A549 treated with AZD9567 at 1 μM for 4 hours (cell line): ENCODE data around the gene FMO1. TPM values are rescaled to one million over a fixed set of nuclear protein-coding genes. Genes with fewer than 3 reads are reported as not detected.

Source experiments
- total RNA-seq: library from RNA; stranded (reverse); fragments of 200-300 nt; extraction: Qiagen RNA extraction; gene quantifications from 5 replicates; pipeline ENCODE4 v1.2.3, GENCODE V29; 2022; ENCODE audit not compliant: insufficient read depth

FMO1 gene, protein sequence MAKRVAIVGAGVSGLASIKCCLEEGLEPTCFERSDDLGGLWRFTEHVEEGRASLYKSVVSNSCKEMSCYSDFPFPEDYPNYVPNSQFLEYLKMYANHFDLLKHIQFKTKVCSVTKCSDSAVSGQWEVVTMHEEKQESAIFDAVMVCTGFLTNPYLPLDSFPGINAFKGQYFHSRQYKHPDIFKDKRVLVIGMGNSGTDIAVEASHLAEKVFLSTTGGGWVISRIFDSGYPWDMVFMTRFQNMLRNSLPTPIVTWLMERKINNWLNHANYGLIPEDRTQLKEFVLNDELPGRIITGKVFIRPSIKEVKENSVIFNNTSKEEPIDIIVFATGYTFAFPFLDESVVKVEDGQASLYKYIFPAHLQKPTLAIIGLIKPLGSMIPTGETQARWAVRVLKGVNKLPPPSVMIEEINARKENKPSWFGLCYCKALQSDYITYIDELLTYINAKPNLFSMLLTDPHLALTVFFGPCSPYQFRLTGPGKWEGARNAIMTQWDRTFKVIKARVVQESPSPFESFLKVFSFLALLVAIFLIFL
- total RNA-seq: not detected in 5 replicates

DNA sequence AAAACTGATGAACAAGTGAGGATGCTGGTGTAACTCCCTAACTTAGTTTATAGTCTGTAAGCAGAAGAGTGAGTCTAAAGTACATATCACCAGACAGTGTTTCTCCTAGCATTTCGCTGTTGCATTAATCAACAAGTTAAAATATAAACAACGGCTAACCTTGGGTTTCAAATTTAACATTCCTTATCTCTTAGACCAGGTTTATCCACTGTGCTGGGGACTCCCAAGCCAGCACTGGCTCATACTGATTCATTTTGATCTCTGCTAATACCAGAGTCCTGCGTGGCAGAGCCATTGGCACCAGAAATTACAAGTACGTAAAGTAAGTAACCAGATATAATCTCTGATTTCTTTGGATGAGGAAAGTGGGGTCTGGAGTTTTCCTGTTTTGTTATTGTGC lies at the start of gene FMO1:
TSS of gene FMO1 (plus strand) at position 193 of the 400 bp plus-strand sequence. CDS start 9,594 bp downstream, outside the sequence.

DNA sequence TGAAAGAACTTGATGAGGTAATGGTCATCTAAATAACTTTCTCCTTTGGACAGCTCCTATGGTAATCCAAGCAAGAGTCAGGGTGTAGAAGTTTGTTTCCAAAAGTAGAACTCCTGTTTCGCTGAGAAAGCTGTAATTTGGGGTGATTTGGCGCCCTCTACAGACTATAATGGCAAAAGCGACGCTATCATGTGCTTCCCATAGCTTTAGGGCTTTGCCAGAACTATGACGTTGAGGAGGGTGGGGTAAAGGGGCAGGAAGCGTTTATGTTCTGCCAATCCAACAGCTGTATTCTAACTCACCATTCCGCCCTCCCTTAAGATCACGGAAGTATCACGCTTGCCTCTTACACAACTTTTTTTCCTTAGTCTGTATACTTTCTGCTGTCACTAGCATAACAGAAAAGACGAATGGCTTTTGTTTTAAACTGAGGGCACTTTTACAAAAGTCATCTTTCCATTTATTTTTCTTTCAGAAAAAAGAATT lies 65.6 kb downstream of the FMO1 start, which contains the start of gene FMO4:
TSS of gene FMO4 (plus strand) at position 349 of the 486 bp plus-strand sequence. CDS start 5,643 bp downstream, outside the sequence.

Other genes starting within 250 kb of the FMO1 start
- gene FMO3, start 157.6 kb upstream of the FMO1 start, total RNA-seq: not detected in 5 replicates
- not detected in 5 replicates for gene FMO2, start 63.2 kb upstream of the FMO1 start, total RNA-seq
- gene FMO4, start 65.7 kb downstream of the FMO1 start, total RNA-seq: 0.28 to 0.45 TPM (median 0.35 TPM) in 4 of 5 replicates, not detected in the other
- gene PRRC2C, start 237.0 kb downstream of the FMO1 start, total RNA-seq: 63.7 to 85.0 TPM (median 70.9 TPM) in 5 replicates